PC-3 (cell line): Measurements from ENCODE around the gene CGNL1.

Experiments
- EZH2phosphoT487 ChIP-seq: fragments of 300-600 bp; sonication (generic); IDR thresholded peaks from 2 replicates; pipeline ENCODE4 v1.6.1; 2018; ENCODE audit warnings: mild to moderate bottlenecking, antibody characterized with exemption, low read length, borderline replicate concordance
- TF ChIP-seq, protein P1 (sequence below): fragments of 300-600 bp; sonication (generic); conservative IDR thresholded peaks from 2 replicates; pipeline ENCODE4 v1.5.1; 2017; ENCODE audit warnings: antibody characterized with exemption, low read depth, mild to moderate bottlenecking, low read length

DNA sequence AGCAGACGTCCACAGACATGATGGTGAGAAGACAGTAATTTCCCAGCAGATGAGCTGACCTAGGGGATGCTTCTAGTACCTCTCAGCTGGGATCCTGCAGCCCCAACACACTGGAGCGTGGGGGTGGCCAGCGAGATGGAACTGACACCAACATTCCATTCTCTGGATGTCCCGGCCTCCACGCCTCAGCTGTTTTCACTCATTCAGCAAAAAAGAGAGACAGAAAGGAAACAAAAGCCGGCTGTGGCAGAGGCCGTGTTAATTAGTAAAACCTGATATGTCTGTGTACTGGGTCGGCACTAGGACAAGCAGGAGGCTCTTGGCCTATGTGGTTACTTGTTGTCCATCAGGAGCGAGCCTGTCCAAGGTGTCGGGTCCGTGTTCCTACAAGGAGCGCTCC lies 132.8 kb downstream of the CGNL1 start:
- TF ChIP-seq, protein P1, sequence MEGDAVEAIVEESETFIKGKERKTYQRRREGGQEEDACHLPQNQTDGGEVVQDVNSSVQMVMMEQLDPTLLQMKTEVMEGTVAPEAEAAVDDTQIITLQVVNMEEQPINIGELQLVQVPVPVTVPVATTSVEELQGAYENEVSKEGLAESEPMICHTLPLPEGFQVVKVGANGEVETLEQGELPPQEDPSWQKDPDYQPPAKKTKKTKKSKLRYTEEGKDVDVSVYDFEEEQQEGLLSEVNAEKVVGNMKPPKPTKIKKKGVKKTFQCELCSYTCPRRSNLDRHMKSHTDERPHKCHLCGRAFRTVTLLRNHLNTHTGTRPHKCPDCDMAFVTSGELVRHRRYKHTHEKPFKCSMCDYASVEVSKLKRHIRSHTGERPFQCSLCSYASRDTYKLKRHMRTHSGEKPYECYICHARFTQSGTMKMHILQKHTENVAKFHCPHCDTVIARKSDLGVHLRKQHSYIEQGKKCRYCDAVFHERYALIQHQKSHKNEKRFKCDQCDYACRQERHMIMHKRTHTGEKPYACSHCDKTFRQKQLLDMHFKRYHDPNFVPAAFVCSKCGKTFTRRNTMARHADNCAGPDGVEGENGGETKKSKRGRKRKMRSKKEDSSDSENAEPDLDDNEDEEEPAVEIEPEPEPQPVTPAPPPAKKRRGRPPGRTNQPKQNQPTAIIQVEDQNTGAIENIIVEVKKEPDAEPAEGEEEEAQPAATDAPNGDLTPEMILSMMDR: no peak
- TF ChIP-seq EZH2phosphoT487: no peak
